ENCODE results near the gene KCNT2. TPM values are rescaled to one million over a fixed set of nuclear protein-coding genes. Genes with fewer than 3 reads are reported as not detected.
A peak's percentile ranks its signal among the peaks of the same experiment; 100 is the strongest.

The KCNT2 gene
- total RNA-seq, 5 donors from 2014 or later (not counting 1 experiment from before 2014, with no cell fraction given) = 0.07 TPM; not detected in 4

DNA sequence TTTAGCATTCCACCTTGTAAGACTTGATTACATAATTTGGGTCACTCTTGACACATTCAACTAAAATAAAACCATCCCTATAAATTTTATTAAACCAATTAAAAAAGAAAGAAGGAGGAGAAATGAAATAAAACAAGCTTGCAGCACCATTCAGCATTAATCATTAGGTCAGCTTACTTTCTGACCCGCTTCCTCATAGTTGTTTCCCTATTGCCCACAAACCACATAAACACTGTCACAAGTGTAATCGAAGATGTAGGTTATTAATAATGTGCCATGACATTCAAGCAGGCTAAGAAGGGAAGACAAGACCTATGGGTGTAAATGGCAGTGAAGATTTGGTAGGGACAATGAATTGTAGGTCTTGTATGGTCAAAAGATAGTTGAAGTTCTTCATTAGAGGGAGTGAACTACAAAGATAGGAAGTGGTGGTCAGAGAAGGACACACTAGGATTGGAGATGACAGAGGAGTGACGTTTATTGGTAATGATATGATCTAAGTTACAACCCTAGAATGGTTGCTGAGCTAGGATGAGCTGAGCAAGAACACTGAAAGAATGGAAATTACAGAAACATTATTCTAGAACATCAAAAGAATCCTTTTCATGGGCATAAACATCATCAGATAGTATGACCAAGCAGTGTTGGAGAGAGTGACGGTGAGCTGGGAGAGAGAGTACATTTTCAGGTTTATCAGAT is 231.5 kb downstream of the KCNT2 start:
- no peaks in the 10 kb centered on the region for H3K36me3 ChIP-seq (ENCODE audit: control insufficient read depth in 2 of 2, extremely low read depth in 1 of 2, insufficient read depth in 1 of 2, low read length in 1 of 2)
- no peak overlapping the region for H3K4me3 ChIP-seq (ENCODE audit: control insufficient read depth in 1 of 2, extremely low read depth in 1 of 2, low read length in 1 of 2)
- Mint-ChIP-seq H3K4me3 (no peak overlapping the region), H3K36me3 (no peaks in the 10 kb centered on the region), H3K9me3 (no peaks in the 10 kb centered on the region), H3K27me3 (no peaks in the 10 kb centered on the region), H3K27ac (no peak overlapping the region), H3K4me1 (no peaks in the 10 kb centered on the region)
- no CpG with 5 or more reads among the region's 4 CpGs for WGBS (ENCODE audit: insufficient coverage)
- ChIA-PET CTCF (no interaction called here), POLR2A (no interaction called here)
- H3K9me3 ChIP-seq = no peaks in the 10 kb centered on the region
- ATAC-seq (replicated peaks in 1 of 4) (no peak), DNase-seq (no peak)
- H3K27ac ChIP-seq (ENCODE audit: low read length) = no peak overlapping the region
- no peaks in the 10 kb centered on the region for H3K4me1 ChIP-seq (ENCODE audit: control insufficient read depth in 1 of 2, extremely low read depth in 1 of 2, insufficient read depth in 2 of 2, low read length in 2 of 2)
- H3K27me3 ChIP-seq (replicated peaks in 1 of 2; ENCODE audit: control insufficient read depth in 2 of 2, extremely low read depth in 1 of 2, insufficient read depth in 2 of 2, low read length in 1 of 2) = no peaks in the 10 kb centered on the region

DNA sequence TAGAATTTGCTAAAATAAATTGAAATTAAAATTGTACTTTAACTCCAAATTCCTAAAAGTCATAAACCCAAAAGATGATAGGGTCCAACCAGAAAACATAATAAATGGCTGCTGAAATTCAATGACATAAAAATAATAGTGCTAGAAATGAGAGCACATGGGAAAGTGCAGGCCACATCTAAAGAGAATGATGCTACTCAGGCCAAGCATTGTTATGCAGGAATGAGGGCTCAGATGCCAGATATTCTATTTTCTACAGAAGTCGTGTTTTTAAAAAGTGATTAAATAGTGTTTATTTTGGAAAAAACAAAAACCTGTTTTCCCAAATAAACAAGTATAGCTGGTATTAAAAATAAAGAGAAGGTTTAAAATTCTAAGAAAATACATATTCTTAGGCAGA is 234.4 kb downstream of the KCNT2 start:
- H3K9me3 Mint-ChIP-seq = no peaks in the 10 kb centered on the region
- ChIA-PET CTCF (no interaction called here), POLR2A (no interaction called here)
- no peak overlapping the region for H3K27ac Mint-ChIP-seq
- Histone ChIP-seq H3K27me3 (replicated peaks in 1 of 2; ENCODE audit: control insufficient read depth in 2 of 2, extremely low read depth in 1 of 2, insufficient read depth in 2 of 2, low read length in 1 of 2) (no peaks in the 10 kb centered on the region), H3K27ac (ENCODE audit: low read length) (no peak overlapping the region), H3K4me1 (ENCODE audit: control insufficient read depth in 1 of 2, extremely low read depth in 1 of 2, insufficient read depth in 2 of 2, low read length in 2 of 2) (no peaks in the 10 kb centered on the region), H3K4me3 (ENCODE audit: control insufficient read depth in 1 of 2, extremely low read depth in 1 of 2, low read length in 1 of 2) (no peak overlapping the region), H3K36me3 (ENCODE audit: control insufficient read depth in 2 of 2, extremely low read depth in 1 of 2, insufficient read depth in 1 of 2, low read length in 1 of 2) (no peaks in the 10 kb centered on the region), H3K9me3 (no peaks in the 10 kb centered on the region)
- DNase-seq = no peak
- no peak for ATAC-seq (replicated peaks in 1 of 4)
- H3K27me3 Mint-ChIP-seq = no peaks in the 10 kb centered on the region
- no peaks in the 10 kb centered on the region for H3K4me1 Mint-ChIP-seq
- no CpG with 5 or more reads among the region's 1 CpG for WGBS (ENCODE audit: insufficient coverage)
- H3K4me3 Mint-ChIP-seq = no peak overlapping the region
- no peaks in the 10 kb centered on the region for H3K36me3 Mint-ChIP-seq

DNA sequence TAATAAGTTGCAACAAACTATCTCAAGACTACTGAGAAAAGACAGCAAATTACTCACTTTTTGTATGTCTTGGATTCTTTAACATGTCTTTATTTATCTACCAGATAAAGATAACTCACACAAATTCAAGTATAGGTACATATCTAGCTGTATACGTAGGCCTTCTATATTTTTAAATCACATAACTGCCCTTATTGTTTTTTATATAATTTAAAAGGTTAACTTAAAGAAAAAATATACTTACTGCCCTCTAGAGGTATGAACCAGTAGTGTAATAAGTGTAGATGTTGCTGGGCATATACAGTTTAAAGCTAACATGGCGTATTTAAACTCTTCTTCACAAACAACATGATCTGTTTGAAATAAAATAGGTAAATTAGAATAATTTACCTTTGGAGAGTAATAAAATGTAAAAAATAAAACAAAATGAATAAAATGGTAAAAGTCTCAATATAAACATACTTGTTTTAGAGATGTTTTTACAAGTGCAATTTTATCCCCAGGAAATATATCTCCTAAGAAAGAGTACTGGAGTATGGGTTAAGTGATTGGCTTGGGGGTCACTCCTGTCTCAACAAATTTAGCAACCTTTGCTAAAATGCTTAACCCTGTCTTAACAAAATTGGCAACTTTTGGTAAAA is 235.2 kb downstream of the KCNT2 start:
- no peaks in the 10 kb centered on the region for H3K36me3 ChIP-seq (ENCODE audit: control insufficient read depth in 2 of 2, extremely low read depth in 1 of 2, insufficient read depth in 1 of 2, low read length in 1 of 2)
- ChIA-PET CTCF (no interaction called here), POLR2A (no interaction called here)
- no CpG with 5 or more reads among the region's 2 CpGs for WGBS (ENCODE audit: insufficient coverage)
- no peaks in the 10 kb centered on the region for H3K4me1 ChIP-seq (ENCODE audit: control insufficient read depth in 1 of 2, extremely low read depth in 1 of 2, insufficient read depth in 2 of 2, low read length in 2 of 2)
- ATAC-seq (replicated peaks in 1 of 4) = no peak
- H3K36me3 Mint-ChIP-seq = no peaks in the 10 kb centered on the region
- H3K27me3 Mint-ChIP-seq = no peaks in the 10 kb centered on the region
- H3K27me3 ChIP-seq (replicated peaks in 1 of 2; ENCODE audit: control insufficient read depth in 2 of 2, extremely low read depth in 1 of 2, insufficient read depth in 2 of 2, low read length in 1 of 2) = no peaks in the 10 kb centered on the region
- H3K9me3 Mint-ChIP-seq = no peaks in the 10 kb centered on the region
- H3K4me3 ChIP-seq (ENCODE audit: control insufficient read depth in 1 of 2, extremely low read depth in 1 of 2, low read length in 1 of 2) = no peak overlapping the region
- H3K27ac Mint-ChIP-seq = no peak overlapping the region
- H3K9me3 ChIP-seq = no peaks in the 10 kb centered on the region
- no peak overlapping the region for H3K4me3 Mint-ChIP-seq
- no peak overlapping the region for H3K27ac ChIP-seq (ENCODE audit: low read length)
- no peaks in the 10 kb centered on the region for H3K4me1 Mint-ChIP-seq
- peak in 1 of 35 experiments; percentile 23 for DNase-seq

DNA sequence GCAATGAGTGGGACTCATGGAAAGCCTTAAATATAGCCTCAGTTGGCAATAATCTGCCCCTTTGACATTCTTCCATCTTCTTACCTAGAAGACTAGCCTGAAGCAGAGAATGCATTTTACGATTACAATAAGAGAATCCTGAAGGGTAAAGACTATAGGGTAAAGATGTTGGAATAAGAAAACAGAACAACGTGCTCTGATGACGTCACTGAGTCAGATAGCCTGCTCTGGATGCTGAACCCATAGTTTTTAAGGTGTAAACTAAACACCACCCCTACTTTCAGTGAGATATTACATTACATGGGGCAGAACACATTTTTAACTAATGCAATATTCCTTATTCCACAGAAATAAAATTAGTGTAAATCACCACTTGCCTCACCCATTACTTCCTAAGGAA is 240.4 kb downstream of the KCNT2 start:
- DNase-seq (no peak), ATAC-seq (replicated peaks in 1 of 4) (no peak)
- Histone ChIP-seq H3K27me3 (replicated peaks in 1 of 2; ENCODE audit: control insufficient read depth in 2 of 2, extremely low read depth in 1 of 2, insufficient read depth in 2 of 2, low read length in 1 of 2) (no peaks in the 10 kb centered on the region), H3K9me3 (no peaks in the 10 kb centered on the region), H3K36me3 (ENCODE audit: control insufficient read depth in 2 of 2, extremely low read depth in 1 of 2, insufficient read depth in 1 of 2, low read length in 1 of 2) (no peaks in the 10 kb centered on the region), H3K4me1 (ENCODE audit: control insufficient read depth in 1 of 2, extremely low read depth in 1 of 2, insufficient read depth in 2 of 2, low read length in 2 of 2) (no peaks in the 10 kb centered on the region), H3K4me3 (ENCODE audit: control insufficient read depth in 1 of 2, extremely low read depth in 1 of 2, low read length in 1 of 2) (no peak overlapping the region), H3K27ac (ENCODE audit: low read length) (no peak overlapping the region)
- H3K4me3 Mint-ChIP-seq = no peak overlapping the region
- H3K27ac Mint-ChIP-seq = no peak overlapping the region
- no peaks in the 10 kb centered on the region for H3K4me1 Mint-ChIP-seq
- ChIA-PET CTCF (no interaction called here), POLR2A (no interaction called here)
- 92% methylated on average over 2 of the region's 3 CpGs for WGBS (ENCODE audit: insufficient coverage)
- H3K36me3 Mint-ChIP-seq = no peaks in the 10 kb centered on the region
- H3K27me3 Mint-ChIP-seq = no peaks in the 10 kb centered on the region
- no peaks in the 10 kb centered on the region for H3K9me3 Mint-ChIP-seq

DNA sequence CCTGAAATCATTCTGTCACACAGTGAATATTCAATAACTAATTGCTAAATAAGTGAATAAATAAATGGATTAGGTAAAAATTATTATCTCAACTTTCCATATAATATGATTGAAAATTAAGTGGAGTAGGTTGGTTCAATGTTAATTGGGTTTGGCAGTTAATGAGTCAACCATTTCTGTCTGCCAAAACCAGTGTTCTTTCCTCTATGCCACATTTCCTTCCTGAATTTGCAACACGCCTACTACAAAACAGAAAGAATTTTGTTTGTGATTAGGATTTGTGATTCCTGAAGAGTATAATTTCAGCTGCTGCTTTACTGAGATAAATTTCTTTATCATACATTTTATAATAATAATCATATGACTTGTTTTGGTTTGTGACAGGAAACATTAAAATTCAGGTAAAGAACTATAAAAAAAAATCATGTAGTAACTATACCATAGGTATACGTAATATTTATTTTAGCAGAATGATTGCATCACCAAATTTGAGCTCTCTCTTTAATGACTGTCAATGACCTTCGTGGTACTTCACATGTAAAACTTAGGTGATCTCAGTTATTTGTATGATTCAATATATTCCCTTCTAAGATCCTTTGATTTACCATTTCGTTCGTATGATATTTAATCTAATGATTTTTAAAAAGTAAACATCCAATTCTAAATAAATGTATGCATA is 241.3 kb downstream of the KCNT2 start:
- Histone ChIP-seq H3K36me3 (ENCODE audit: control insufficient read depth in 2 of 2, extremely low read depth in 1 of 2, insufficient read depth in 1 of 2, low read length in 1 of 2) (no peaks in the 10 kb centered on the region), H3K27me3 (replicated peaks in 1 of 2; ENCODE audit: control insufficient read depth in 2 of 2, extremely low read depth in 1 of 2, insufficient read depth in 2 of 2, low read length in 1 of 2) (no peaks in the 10 kb centered on the region), H3K4me1 (ENCODE audit: control insufficient read depth in 1 of 2, extremely low read depth in 1 of 2, insufficient read depth in 2 of 2, low read length in 2 of 2) (no peaks in the 10 kb centered on the region), H3K9me3 (no peaks in the 10 kb centered on the region), H3K4me3 (ENCODE audit: control insufficient read depth in 1 of 2, extremely low read depth in 1 of 2, low read length in 1 of 2) (no peak overlapping the region), H3K27ac (ENCODE audit: low read length) (no peak overlapping the region)
- ATAC-seq (replicated peaks in 1 of 4) (no peak), DNase-seq (no peak)
- Mint-ChIP-seq H3K27me3 (no peaks in the 10 kb centered on the region), H3K9me3 (no peaks in the 10 kb centered on the region), H3K36me3 (no peaks in the 10 kb centered on the region), H3K4me1 (no peaks in the 10 kb centered on the region), H3K4me3 (no peak overlapping the region), H3K27ac (no peak overlapping the region)
- WGBS (ENCODE audit: insufficient coverage) = no CpG with 5 or more reads among the region's 5 CpGs
- ChIA-PET CTCF (no interaction called here), POLR2A (no interaction called here)

DNA sequence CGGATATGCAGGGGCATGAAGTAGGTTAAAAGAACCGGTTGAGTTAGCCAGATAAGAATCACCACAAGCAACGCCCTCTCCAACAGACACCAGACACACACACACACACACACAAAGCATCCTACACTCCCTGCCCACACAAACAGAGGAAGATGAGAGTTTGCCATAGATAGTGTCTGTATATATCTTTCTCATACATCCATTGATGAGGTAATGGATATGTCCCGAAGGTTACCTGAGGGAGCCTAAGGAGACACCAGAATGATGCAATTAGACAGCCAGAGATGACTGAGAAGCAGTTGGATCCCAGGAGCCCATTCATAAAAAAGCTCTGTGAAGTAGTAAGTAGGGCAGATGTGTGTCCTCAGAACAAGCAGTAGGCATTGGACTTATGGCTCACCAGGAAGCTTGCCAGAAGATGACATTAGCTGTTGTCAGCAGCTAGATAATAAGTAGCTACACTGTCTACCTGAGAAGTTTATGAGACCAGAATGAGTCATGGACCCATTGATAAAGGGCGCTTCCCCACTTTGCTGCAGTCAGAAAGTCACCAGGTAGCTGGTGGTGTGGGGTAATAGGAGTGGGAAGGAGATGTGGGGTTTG is 247.0 kb downstream of the KCNT2 start:
- H3K9me3 ChIP-seq = no peaks in the 10 kb centered on the region
- WGBS (ENCODE audit: insufficient coverage) = no CpG with 5 or more reads among the region's 5 CpGs
- no peak overlapping the region for H3K4me3 ChIP-seq (ENCODE audit: control insufficient read depth in 1 of 2, extremely low read depth in 1 of 2, low read length in 1 of 2)
- no peaks in the 10 kb centered on the region for H3K27me3 ChIP-seq (replicated peaks in 1 of 2; ENCODE audit: control insufficient read depth in 2 of 2, extremely low read depth in 1 of 2, insufficient read depth in 2 of 2, low read length in 1 of 2)
- CTCF ChIA-PET = no interaction called here
- Mint-ChIP-seq H3K4me3 (no peak overlapping the region), H3K9me3 (no peaks in the 10 kb centered on the region), H3K27ac (no peak overlapping the region), H3K4me1 (no peaks in the 10 kb centered on the region), H3K27me3 (no peaks in the 10 kb centered on the region), H3K36me3 (no peaks in the 10 kb centered on the region)
- H3K4me1 ChIP-seq (ENCODE audit: control insufficient read depth in 1 of 2, extremely low read depth in 1 of 2, insufficient read depth in 2 of 2, low read length in 2 of 2) = no peaks in the 10 kb centered on the region
- H3K36me3 ChIP-seq (ENCODE audit: control insufficient read depth in 2 of 2, extremely low read depth in 1 of 2, insufficient read depth in 1 of 2, low read length in 1 of 2) = no peaks in the 10 kb centered on the region
- DNase-seq (no peak), ATAC-seq (replicated peaks in 1 of 4) (no peak)
- no peak overlapping the region for H3K27ac ChIP-seq (ENCODE audit: low read length)
- POLR2A ChIA-PET = no interaction called here

All from T-cell (primary cell).